GM21786 (cell line): Measurements from ENCODE around the gene KCNJ1.

Experiments used
- ATAC-seq: cut with Tn5 transposase; IDR thresholded peaks from one replicate; pipeline ENCODE4 v1.9.1; 2021; ENCODE audit not compliant: unreplicated experiment

The KCNJ1 gene

GRCh38 chr11:128901653-128902514 lies 34.8 kb upstream of the KCNJ1 start:
- ATAC-seq = no peak

- no peak for ATAC-seq
Measured at GRCh38 chr11:128900468-128900867, 33.4 kb upstream of the KCNJ1 start.

GRCh38 chr11:128898580-128899344 lies 31.7 kb upstream of the KCNJ1 start:
- no peak for ATAC-seq

GRCh38 chr11:128897826-128898225 lies 30.7 kb upstream of the KCNJ1 start:
- no peak for ATAC-seq

GRCh38 chr11:128896356-128896755 lies 29.3 kb upstream of the KCNJ1 start:
- ATAC-seq = no peak

GRCh38 chr11:128895526-128895925 lies 28.4 kb upstream of the KCNJ1 start:
- ATAC-seq = no peak

GRCh38 chr11:128894685-128895084 lies 27.6 kb upstream of the KCNJ1 start:
- no peak for ATAC-seq

- no peak for ATAC-seq
Measured at GRCh38 chr11:128894286-128894681, 27.2 kb upstream of the KCNJ1 start.

- ATAC-seq = peak; percentile 67
Measured at GRCh38 chr11:128893578-128894285, 26.6 kb upstream of the KCNJ1 start.

GRCh38 chr11:128892866-128893565 lies 25.9 kb upstream of the KCNJ1 start:
- no peak for ATAC-seq

GRCh38 chr11:128891913-128892398 lies 24.9 kb upstream of the KCNJ1 start:
- ATAC-seq = no peak

- ATAC-seq = no peak
Measured at GRCh38 chr11:128890543-128891368, 23.7 kb upstream of the KCNJ1 start, which contains the start of gene KCNJ5. Gene KCNJ5, plus strand, starts transcription at chr11:128891356. Its CDS starts 19,918 bp downstream, at chr11:128911274.

- no peak for ATAC-seq
Measured at GRCh38 chr11:128890216-128890542, 23.1 kb upstream of the KCNJ1 start.

- ATAC-seq = no peak
Measured at GRCh38 chr11:128889657-128890213, 22.6 kb upstream of the KCNJ1 start.

- no peak for ATAC-seq
Measured at GRCh38 chr11:128888034-128888985, 21.2 kb upstream of the KCNJ1 start.

GRCh38 chr11:128886406-128887124 lies 19.5 kb upstream of the KCNJ1 start:
- peak; percentile 45 for ATAC-seq

- peak; percentile 85 for ATAC-seq
Measured at GRCh38 chr11:128884703-128885338, 17.7 kb upstream of the KCNJ1 start.
